GM12878 (cell line): ENCODE results near the gene CLEC4G. TPM values are rescaled to one million over a fixed set of nuclear protein-coding genes. Genes with fewer than 3 reads are reported as not detected.

ENCODE experiments used
- CBFB ChIP-seq: IDR thresholded peaks from 2 replicates; pipeline ENCODE4 v1.6.1; 2016; ENCODE audit warnings: antibody characterized with exemption, low read depth
- CEBPB ChIP-seq, 2 experiments: fragments of 150-350 bp in 1 of 2; IDR thresholded peaks; 2 replicates each; pipeline ENCODE4 v1.6.1; 2012 to 2014; ENCODE audit warnings: low read depth in 2 of 2, low read length in 2 of 2, borderline replicate concordance in 1 of 2, inconsistent platforms in 1 of 2
- FOXK2 ChIP-seq: fragments of 450-650 bp; IDR thresholded peaks from 2 replicates; pipeline ENCODE4 v1.6.1; 2017; ENCODE audit warnings: mild to moderate bottlenecking, moderate library complexity
- IKZF2 ChIP-seq, 2 experiments: fragments of 450-650 bp; IDR thresholded peaks; 2 replicates each; pipeline ENCODE4 v1.6.1; 2017; ENCODE audit warnings: mild to moderate bottlenecking in 2 of 2, moderate library complexity in 2 of 2
- MEF2B ChIP-seq: fragments of 450-650 bp; IDR thresholded peaks from 2 replicates; pipeline ENCODE4 v1.6.1; 2018; ENCODE audit warnings: mild to moderate bottlenecking, moderate library complexity; ENCODE audit not compliant: partially characterized antibody, poor library complexity, severe bottlenecking
- NFIC ChIP-seq: IDR thresholded peaks from 2 replicates; pipeline ENCODE4 v1.6.1; 2012; ENCODE audit warnings: low read depth, mild to moderate bottlenecking, inconsistent platforms, low read length, moderate library complexity
- NRF1 ChIP-seq: conservative IDR thresholded peaks from 2 replicates; pipeline ENCODE4 v1.6.1; 2011; ENCODE audit warnings: mild to moderate bottlenecking, low read depth, low read length, improper control_type of control experiment
- PAX8 ChIP-seq: fragments of 450-650 bp; IDR thresholded peaks from 2 replicates; pipeline ENCODE4 v1.6.1; 2017; ENCODE audit warnings: mild to moderate bottlenecking, moderate library complexity
- PRDM15 ChIP-seq: fragments of 450-650 bp; formaldehyde crosslinking; IDR thresholded peaks from 2 replicates; pipeline ENCODE4 v1.4.0; 2020; ENCODE audit warnings: mild to moderate bottlenecking, moderate library complexity
- RAD51 ChIP-seq: fragments of 450-650 bp; IDR thresholded peaks from 2 replicates; pipeline ENCODE4 v1.6.1; 2016; ENCODE audit warnings: moderate library complexity, mild to moderate bottlenecking, inconsistent platforms
- RB1 ChIP-seq: fragments of 450-650 bp; formaldehyde crosslinking; IDR thresholded peaks from 2 replicates; pipeline ENCODE4 v1.6.1; 2017; ENCODE audit warnings: mild to moderate bottlenecking, borderline replicate concordance
- SIN3A ChIP-seq: IDR thresholded peaks from 2 replicates; pipeline ENCODE4 v1.6.1; 2012; ENCODE audit warnings: low read depth, low read length, improper control_type of control experiment
- SMAD1 ChIP-seq: fragments of 450-650 bp; IDR thresholded peaks from 2 replicates; pipeline ENCODE4 v1.6.1; 2018; ENCODE audit warnings: mild to moderate bottlenecking, low read depth; ENCODE audit not compliant: partially characterized antibody
- SUZ12 ChIP-seq: fragments of 200-600 bp; sonication (generic); IDR thresholded peaks from one replicate; pipeline ENCODE4 v1.6.1; 2018; ENCODE audit warnings: antibody characterized with exemption, mild to moderate bottlenecking; ENCODE audit not compliant: unreplicated experiment
- ZNF207 ChIP-seq: fragments of 450-650 bp; IDR thresholded peaks from 2 replicates; pipeline ENCODE4 v1.6.1; 2014; ENCODE audit warnings: antibody characterized with exemption, mild to moderate bottlenecking, borderline replicate concordance
- ZNF24 ChIP-seq: fragments of 450-650 bp; IDR thresholded peaks from 2 replicates; pipeline ENCODE4 v1.6.1; 2017; ENCODE audit warnings: antibody characterized with exemption, mild to moderate bottlenecking
- ZNF592 ChIP-seq: fragments of 450-650 bp; IDR thresholded peaks from 2 replicates; pipeline ENCODE4 v1.6.1; 2017; ENCODE audit warnings: mild to moderate bottlenecking, moderate library complexity
- polyA plus RNA-seq, 11 experiments: library from polyadenylated mRNA; depleted of rRNA in 4 of 11; unstranded in 6 of 11; stranded (reverse) in 5 of 11; fragments of >200 nt; fragmentation: Nextera tagmentation in 4 of 11; fragmentation: Illumina TruSeq in 1 of 11; extraction: Ambion mirVana in 4 of 11; extraction: Trizol in 1 of 11; gene quantifications; 1 replicate in 1 of 11; 2 replicates in 10 of 11; pipeline versions ENCODE4 v1.2.1 to v1.2.3, GENCODE V29; 2011 to 2016; ENCODE audit warnings: inconsistent platforms in 2 of 11, missing spikeins in 2 of 11, low read depth in 1 of 11
- total RNA-seq, 4 experiments: library from RNA; depleted of rRNA in 3 of 4; stranded (reverse); fragments of >200 nt in 3 of 4; fragmentation: Illumina TruSeq in 1 of 4; extraction: Trizol in 1 of 4; gene quantifications; 2 replicates each; pipeline versions ENCODE4 v1.2.1 to v1.2.3, GENCODE V29; 2013 to 2021
- TF ChIP-seq, protein P1 (sequence below): IDR thresholded peaks from 2 replicates; pipeline ENCODE4 v1.6.1; 2012; ENCODE audit warnings: low read length, inconsistent platforms
- TF ChIP-seq, protein P2 (sequence below): fragments of 450-650 bp; IDR thresholded peaks from 2 replicates; pipeline ENCODE4 v1.6.1; 2018; ENCODE audit warnings: mild to moderate bottlenecking, low read depth, moderate library complexity; ENCODE audit not compliant: partially characterized antibody

CLEC4G gene
- total and polyA plus RNA-seq, 10 of the 15 experiments (the other 5 are each of a cell fraction or from before 2014, with no cell fraction given): 0.04 TPM; not detected in 9

- TF ChIP-seq ZNF592: no peak
- peak; percentile 92 for TF ChIP-seq MEF2B
- TF ChIP-seq SIN3A: no peak
- no peak for TF ChIP-seq CEBPB (IDR thresholded peaks at IDR 0.05; ENCODE audit: borderline replicate concordance in 1 of 2, low read depth in 2 of 2, low read length in 2 of 2)
- TF ChIP-seq CBFB: peak; percentile 94
- TF ChIP-seq, protein P1, sequence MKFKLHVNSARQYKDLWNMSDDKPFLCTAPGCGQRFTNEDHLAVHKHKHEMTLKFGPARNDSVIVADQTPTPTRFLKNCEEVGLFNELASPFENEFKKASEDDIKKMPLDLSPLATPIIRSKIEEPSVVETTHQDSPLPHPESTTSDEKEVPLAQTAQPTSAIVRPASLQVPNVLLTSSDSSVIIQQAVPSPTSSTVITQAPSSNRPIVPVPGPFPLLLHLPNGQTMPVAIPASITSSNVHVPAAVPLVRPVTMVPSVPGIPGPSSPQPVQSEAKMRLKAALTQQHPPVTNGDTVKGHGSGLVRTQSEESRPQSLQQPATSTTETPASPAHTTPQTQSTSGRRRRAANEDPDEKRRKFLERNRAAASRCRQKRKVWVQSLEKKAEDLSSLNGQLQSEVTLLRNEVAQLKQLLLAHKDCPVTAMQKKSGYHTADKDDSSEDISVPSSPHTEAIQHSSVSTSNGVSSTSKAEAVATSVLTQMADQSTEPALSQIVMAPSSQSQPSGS: peak; percentile 52; the same call in 1 of the 2 replicates
- TF ChIP-seq PRDM15 (CRISPR knock-in tag): no peak
- no peak for TF ChIP-seq PAX8
- peak; percentile 76 for TF ChIP-seq NFIC
- TF ChIP-seq ZNF207: no peak
- TF ChIP-seq, protein P2, sequence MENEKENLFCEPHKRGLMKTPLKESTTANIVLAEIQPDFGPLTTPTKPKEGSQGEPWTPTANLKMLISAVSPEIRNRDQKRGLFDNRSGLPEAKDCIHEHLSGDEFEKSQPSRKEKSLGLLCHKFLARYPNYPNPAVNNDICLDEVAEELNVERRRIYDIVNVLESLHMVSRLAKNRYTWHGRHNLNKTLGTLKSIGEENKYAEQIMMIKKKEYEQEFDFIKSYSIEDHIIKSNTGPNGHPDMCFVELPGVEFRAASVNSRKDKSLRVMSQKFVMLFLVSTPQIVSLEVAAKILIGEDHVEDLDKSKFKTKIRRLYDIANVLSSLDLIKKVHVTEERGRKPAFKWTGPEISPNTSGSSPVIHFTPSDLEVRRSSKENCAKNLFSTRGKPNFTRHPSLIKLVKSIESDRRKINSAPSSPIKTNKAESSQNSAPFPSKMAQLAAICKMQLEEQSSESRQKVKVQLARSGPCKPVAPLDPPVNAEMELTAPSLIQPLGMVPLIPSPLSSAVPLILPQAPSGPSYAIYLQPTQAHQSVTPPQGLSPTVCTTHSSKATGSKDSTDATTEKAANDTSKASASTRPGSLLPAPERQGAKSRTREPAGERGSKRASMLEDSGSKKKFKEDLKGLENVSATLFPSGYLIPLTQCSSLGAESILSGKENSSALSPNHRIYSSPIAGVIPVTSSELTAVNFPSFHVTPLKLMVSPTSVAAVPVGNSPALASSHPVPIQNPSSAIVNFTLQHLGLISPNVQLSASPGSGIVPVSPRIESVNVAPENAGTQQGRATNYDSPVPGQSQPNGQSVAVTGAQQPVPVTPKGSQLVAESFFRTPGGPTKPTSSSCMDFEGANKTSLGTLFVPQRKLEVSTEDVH: no peak
- no peak for TF ChIP-seq NRF1
- TF ChIP-seq SMAD1: peak; percentile 82
- TF ChIP-seq RB1: no peak
- peak; percentile 72 for TF ChIP-seq FOXK2
- TF ChIP-seq SUZ12: no peak
- no peak for TF ChIP-seq ZNF24
- TF ChIP-seq IKZF2 (IDR thresholded peaks at IDR 0.05): peak; percentile 90 to 96
- TF ChIP-seq RAD51: 0 out of 2 replicates have a peak, but pooled peaks have one; percentile 40
Measured at GRCh38 chr19:7690779-7691258, 41.1 kb downstream of the CLEC4G start (continued).
